ENCODE measurements around the gene NEMF.

Gene NEMF

DNA sequence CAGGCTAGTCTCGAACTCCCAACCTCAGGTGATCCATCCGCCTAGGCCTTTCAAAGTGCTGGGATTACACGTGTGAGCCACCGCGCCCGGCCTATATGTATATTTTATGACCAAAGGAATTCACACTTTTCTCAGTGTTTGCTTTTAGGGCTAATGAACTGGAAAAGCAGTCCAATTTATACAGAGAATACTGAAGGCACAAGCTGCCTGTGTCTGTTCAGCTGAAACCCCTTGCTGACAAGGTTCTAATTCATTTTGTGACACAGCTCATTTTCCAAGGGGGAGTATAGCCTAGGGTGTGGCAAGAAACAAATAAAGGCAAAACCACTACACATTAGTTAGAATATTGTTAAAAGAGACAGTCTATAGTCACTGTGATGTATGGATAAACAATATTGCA, 18.3 kb upstream of the NEMF start:
- Histone ChIP-seq H3K27me3 (ENCODE audit: insufficient read depth, poor library complexity, severe bottlenecking) (no peaks in the 10 kb centered on the region), H3K4me3 (replicated peaks; ENCODE audit: insufficient read depth, low read length) (no peak overlapping the region), H3K27ac (replicated peaks) (no peak overlapping the region)
- TF ChIP-seq GABPA (IDR thresholded peaks at IDR 0.05; ENCODE audit: low read depth) (no peak), SPI1 (IDR thresholded peaks at IDR 0.05; ENCODE audit: borderline replicate concordance, low read depth) (no peak), POLR2AphosphoS5 (IDR thresholded peaks at IDR 0.05; ENCODE audit: low read depth) (no peak)
- TF ChIP-seq, protein P1, sequence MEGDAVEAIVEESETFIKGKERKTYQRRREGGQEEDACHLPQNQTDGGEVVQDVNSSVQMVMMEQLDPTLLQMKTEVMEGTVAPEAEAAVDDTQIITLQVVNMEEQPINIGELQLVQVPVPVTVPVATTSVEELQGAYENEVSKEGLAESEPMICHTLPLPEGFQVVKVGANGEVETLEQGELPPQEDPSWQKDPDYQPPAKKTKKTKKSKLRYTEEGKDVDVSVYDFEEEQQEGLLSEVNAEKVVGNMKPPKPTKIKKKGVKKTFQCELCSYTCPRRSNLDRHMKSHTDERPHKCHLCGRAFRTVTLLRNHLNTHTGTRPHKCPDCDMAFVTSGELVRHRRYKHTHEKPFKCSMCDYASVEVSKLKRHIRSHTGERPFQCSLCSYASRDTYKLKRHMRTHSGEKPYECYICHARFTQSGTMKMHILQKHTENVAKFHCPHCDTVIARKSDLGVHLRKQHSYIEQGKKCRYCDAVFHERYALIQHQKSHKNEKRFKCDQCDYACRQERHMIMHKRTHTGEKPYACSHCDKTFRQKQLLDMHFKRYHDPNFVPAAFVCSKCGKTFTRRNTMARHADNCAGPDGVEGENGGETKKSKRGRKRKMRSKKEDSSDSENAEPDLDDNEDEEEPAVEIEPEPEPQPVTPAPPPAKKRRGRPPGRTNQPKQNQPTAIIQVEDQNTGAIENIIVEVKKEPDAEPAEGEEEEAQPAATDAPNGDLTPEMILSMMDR (IDR thresholded peaks at IDR 0.05; ENCODE audit: insufficient read depth, low read length), result no peak
- TF ChIP-seq, protein P2, sequence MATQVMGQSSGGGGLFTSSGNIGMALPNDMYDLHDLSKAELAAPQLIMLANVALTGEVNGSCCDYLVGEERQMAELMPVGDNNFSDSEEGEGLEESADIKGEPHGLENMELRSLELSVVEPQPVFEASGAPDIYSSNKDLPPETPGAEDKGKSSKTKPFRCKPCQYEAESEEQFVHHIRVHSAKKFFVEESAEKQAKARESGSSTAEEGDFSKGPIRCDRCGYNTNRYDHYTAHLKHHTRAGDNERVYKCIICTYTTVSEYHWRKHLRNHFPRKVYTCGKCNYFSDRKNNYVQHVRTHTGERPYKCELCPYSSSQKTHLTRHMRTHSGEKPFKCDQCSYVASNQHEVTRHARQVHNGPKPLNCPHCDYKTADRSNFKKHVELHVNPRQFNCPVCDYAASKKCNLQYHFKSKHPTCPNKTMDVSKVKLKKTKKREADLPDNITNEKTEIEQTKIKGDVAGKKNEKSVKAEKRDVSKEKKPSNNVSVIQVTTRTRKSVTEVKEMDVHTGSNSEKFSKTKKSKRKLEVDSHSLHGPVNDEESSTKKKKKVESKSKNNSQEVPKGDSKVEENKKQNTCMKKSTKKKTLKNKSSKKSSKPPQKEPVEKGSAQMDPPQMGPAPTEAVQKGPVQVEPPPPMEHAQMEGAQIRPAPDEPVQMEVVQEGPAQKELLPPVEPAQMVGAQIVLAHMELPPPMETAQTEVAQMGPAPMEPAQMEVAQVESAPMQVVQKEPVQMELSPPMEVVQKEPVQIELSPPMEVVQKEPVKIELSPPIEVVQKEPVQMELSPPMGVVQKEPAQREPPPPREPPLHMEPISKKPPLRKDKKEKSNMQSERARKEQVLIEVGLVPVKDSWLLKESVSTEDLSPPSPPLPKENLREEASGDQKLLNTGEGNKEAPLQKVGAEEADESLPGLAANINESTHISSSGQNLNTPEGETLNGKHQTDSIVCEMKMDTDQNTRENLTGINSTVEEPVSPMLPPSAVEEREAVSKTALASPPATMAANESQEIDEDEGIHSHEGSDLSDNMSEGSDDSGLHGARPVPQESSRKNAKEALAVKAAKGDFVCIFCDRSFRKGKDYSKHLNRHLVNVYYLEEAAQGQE (IDR thresholded peaks at IDR 0.05; ENCODE audit: insufficient replicate concordance, low read depth), result no peak
- DNase-seq (ENCODE audit: low read depth in 1 of 2, low spot score in 1 of 2), result no peak

DNA sequence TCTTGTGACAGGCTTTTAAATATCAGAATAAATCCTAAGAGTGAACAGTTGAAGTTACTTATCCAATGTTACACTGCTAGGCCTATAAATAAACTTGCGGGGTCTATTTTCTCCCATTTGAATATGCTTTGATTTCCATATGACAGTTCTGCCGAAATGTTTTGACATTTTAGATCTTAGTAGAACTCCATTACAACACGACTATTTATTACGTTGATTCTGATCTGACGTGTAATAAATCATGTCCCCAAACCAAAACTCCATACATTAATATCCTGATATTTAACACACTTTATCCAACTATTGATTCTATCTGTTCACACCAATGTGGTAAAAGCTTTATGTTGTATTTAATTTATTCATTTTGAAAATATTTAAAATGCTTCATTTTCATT, 16.1 kb upstream of the NEMF start:
- Histone ChIP-seq H3K27ac (replicated peaks) (0 out of 2 replicates have a peak overlapping the region, but pooled peaks have one; percentile 32), H3K4me3 (replicated peaks; ENCODE audit: insufficient read depth, low read length) (peak overlapping the region; percentile 39), H3K27me3 (ENCODE audit: insufficient read depth, poor library complexity, severe bottlenecking) (no peaks in the 10 kb centered on the region)
- DNase-seq (ENCODE audit: low read depth in 1 of 2, low spot score in 1 of 2), result no peak
- TF ChIP-seq GABPA (IDR thresholded peaks at IDR 0.05; ENCODE audit: low read depth) (no peak), POLR2AphosphoS5 (IDR thresholded peaks at IDR 0.05; ENCODE audit: low read depth) (no peak), SPI1 (IDR thresholded peaks at IDR 0.05; ENCODE audit: borderline replicate concordance, low read depth) (no peak)
- TF ChIP-seq, protein P1 (IDR thresholded peaks at IDR 0.05; ENCODE audit: insufficient read depth, low read length), result no peak

DNA sequence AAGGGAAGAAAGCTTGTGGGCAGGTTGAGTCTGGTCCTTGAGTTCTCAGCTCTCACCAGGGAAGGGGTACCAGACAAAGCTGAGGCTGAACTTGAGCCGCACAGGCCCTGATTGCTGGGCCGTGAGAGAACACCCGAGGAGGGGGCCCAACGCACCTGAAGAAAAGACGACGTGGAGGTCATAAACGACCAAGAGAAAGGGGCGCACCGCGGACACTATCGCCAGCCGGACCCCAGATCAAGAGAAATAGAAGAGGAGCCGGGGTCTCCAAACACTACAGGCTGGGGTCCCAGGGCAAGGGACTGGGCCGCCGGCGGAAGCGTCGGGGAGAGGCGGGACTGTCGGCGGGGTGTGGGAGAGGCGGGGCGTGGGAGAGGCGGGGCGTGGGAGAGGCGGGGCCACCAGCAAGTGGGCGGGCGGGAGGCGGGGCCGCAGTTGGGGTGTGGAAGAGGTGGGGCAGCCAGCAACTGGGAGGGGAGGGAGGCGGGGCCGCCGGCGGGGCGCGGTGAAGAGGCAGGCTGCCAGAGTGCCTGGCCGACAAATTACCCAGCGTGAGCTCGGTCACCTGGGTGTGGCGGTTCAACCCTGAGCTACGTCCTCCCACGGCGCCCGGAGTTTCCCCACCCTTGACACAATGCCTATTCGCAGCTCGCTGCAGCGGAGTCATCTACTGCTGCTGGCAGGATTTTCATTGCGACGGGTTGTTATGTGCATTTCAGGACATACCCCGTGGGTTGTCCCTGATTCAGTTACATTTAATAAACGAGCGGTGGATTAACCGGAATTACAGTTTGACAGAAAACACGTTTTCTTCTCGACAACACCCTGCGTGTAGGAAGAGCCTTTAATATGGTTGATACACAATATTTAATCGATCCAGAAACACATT, 15.5 kb upstream of the NEMF start:
- TF ChIP-seq SPI1 (IDR thresholded peaks at IDR 0.05; ENCODE audit: borderline replicate concordance, low read depth), result no peak
- TF ChIP-seq, protein P2 (IDR thresholded peaks at IDR 0.05; ENCODE audit: insufficient replicate concordance, low read depth), result peak; percentile 30
- peak overlapping the region; percentile 53 for H3K4me3 ChIP-seq (replicated peaks; ENCODE audit: insufficient read depth, low read length)
- H3K27me3 ChIP-seq (ENCODE audit: insufficient read depth, poor library complexity, severe bottlenecking), result no peaks in the 10 kb centered on the region
- peak; percentile 90 to 98 for DNase-seq (ENCODE audit: low read depth in 1 of 2, low spot score in 1 of 2)
- H3K27ac ChIP-seq (replicated peaks), result peak overlapping the region; percentile 71

DNA sequence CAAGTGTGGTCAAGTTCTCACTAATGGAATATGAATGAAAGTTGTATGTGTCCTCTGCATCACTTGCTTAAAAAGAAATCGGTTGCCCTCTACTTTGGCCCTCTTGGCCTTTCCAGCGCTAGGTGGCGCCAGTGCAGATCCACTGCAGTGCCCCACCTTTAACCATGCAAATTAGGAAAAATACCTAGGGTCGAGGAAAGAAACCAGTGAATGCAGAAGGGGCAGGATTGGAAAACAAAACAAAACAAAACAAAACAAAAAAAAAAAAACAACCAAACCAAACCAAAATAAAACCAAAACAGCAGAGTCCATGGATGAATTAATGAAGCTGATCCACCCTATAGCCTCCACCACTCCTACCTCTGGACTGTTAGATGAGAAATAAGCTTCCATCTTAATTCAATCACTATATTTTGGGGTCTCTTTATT, 12.9 kb upstream of the NEMF start:
- TF ChIP-seq, protein P1 (IDR thresholded peaks at IDR 0.05; ENCODE audit: insufficient read depth, low read length), result peak; percentile 87
- TF ChIP-seq GABPA (IDR thresholded peaks at IDR 0.05; ENCODE audit: low read depth), result no peak
- peak; percentile 46 to 72 for DNase-seq (ENCODE audit: low read depth in 1 of 2, low spot score in 1 of 2)

More for the DNA sequence above, 12.9 kb upstream of the NEMF start:
- Histone ChIP-seq H3K4me3 (replicated peaks; ENCODE audit: insufficient read depth, low read length) (no peak overlapping the region), H3K27ac (replicated peaks) (no peak overlapping the region), H3K27me3 (ENCODE audit: insufficient read depth, poor library complexity, severe bottlenecking) (no peaks in the 10 kb centered on the region)

Measured in HL-60 (cell line).